CD4-positive, alpha-beta T cell treated with Interleukin-6 at 100 ng/mL for 8 hours (primary cell): ENCODE measurements around the gene MED27.

Source experiments
- DNase-seq: peaks from one replicate; pipeline ENCODE4 v3.0.0-alpha.2; 2020; ENCODE audit warnings: mixed read lengths, low spot score

Gene MED27

DNA sequence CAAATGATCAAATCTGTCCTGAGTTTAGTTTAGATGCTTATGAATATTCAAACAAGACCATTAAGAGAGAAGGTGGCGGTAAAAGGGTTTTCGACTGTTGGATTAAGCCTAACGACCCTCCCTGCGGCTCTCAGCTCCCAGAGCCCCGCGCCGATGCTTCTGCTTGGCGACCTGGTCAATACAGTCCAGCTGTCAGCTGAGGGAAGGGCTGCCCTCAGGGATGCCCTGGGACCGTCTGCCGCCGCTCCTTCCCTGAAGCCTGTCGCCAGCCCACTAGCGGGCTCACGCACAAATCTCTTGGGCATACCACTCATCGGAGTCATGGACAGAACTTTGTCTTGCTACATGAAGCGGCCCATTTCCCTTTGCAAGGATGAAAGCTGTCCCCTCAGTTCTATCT lies 203.2 kb downstream of the MED27 start:
- DNase-seq: no peak

DNA sequence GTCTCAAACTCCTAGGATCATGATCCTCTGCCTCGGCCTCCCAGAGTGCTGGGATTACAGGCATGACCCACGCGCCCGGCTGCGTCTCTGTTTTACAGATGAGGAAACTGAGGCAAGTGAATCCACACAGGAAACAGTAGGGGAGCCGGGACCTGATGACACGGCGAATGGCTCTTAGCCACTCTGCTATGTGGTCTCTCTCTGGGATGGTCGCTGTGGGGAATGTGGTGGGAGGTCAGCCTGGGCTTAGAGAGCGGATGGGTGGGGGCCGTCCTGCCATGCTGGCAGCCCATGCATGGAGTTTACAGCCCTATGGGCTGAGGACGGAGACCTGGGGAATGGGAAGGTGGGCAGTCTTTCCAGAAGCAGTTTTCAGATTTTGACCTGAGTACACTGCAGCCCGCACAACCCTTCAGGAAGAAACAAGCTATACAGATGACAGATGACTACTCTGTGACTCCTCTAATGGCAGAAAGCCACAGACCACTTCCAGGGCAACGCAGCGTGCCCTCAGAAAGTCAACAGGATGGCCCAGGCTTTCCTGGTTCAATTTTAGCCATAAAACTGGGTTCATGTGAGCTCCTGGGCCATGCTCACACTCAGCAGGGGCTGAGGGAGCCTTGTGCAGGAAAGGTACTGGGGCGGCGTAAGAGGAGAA lies 203.7 kb downstream of the MED27 start:
- DNase-seq: no peak

DNA sequence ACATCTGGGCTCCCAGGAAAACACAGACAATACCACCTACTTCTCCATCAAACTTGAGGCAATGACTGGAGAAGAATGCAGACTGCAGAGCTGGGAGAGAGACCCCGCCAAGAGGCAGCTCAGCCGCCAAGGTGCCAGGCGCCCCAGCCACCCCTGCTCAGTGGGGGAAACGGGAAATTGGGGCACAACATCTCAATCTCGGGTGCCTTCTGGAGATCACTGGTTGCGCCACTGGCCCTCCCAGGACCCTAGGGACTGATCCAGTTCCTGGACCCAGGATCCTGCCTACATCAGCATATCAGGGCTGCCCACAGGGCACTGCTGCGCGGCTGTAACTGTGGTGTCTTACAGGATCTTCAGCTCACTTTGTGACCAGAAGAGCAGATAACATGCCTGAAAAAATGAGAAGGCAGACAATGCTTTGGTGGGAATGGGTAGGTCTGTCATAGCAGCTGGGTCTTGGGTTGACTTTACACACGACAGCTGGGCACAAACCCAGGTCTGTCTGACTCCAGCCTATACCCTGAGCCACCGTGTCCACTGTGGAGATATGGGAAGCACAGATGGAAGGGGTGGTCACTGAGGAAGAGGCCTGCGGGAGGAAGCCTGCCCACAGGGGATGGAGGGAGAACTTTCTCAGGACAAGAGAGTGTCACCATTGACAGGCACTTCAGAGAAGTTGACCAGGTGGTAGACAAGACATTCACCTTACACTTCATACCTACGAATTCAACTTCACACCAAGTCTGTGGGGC lies 204.6 kb downstream of the MED27 start:
- DNase-seq: no peak

DNA sequence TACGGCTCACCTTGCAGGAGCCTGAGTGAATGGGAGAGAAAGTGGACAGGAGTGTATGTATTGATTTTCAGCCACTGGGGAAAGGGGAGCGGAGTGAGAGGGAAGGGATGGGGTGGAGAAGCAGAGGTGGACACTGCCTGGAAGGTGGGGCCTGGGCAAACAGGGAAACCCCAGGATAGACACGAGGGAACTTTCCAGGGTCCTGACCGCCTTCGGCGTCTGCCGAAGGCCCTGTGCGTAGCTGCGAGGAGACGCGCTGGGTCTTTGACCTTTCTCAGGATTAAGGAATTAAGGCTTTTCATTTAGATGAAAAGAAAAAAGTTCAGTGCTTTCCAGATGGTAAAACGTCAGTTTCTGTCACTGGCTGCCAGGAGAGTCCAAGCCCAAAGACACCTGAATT lies 205.2 kb downstream of the MED27 start:
- no peak for DNase-seq

DNA sequence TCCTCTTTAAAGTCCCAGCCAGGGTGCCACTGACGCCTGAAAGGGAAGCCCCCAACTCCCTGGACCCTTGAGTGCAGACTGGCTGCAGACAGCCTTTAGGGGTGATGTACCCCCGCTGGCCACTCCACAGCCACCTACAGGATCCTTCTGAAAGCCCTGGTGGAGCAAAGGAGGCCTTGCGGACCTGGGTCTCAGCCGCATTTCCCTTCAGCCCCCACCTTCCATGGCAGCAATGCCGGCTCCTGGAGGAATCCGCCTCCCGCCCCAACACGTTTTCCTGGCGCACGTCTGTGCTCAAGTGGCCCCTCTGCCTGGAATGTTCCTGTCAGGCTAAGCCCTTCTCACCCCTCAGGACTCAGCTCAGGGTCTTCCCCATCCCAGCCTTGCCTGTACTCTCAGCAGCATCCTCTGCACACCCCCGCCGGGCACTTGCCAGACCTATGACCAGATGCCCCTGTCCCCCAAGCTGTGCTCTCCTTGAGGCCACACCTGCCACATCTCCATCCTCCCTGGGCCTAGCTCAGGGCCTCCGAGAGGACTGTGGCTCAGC lies 205.7 kb downstream of the MED27 start:
- no peak for DNase-seq

DNA sequence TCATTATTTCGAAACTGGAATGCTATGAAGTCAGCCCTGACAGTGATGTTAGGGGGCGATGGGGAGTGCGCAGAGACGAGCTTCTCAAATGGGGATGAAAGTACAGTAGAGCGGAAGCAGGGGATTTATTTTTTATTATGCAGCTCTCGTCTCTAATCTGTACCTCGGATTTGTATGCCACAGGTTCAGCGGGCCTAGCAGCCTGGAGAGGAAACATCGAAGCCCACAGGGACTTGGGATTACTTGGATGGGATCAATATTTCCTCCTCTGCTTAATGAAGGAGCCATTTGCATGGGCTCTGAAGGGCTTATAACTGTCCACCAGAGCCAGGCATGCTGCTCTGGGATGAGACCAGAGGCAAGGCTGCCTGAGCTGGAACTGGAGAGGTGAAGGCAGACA lies 206.3 kb downstream of the MED27 start:
- no peak for DNase-seq

DNA sequence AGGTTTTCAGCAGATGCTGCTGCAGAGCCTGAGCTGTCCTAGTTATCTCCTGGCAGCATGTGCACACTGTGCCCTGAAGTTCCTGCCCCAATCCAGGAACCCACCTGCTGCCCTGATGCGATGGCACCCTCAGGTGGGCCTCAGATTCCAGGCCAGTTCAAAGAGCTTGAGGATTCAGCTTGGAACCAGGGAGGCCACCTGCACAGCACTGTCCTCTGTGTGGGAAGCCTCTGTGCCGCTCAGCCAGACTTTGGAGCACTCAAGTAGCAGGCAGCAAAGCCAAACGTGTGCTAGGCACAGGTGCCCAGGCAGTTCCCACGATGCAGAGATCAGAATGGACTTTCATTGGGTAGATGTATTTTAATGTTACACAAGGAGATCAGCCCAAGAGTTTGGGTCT lies 207.0 kb downstream of the MED27 start:
- DNase-seq: no peak

DNA sequence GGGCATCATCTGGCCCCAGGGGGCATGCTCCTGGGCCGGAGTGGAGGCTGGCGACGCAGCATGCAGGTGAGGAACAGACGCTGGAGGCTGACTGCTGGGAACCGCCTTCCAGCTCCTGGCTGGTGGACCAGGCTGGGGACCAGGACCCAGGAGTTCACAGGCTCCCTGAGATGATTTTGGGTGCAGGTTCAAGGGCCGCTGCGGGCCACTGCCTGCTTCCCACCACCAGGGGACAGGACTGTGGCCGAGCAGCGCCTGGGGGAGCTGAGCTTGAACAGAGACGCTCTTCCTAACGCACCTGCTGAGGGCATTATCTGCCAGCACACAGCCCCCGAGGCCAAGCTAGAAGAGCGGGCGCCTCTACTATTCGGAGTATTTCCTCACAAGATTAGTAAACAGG lies 207.7 kb downstream of the MED27 start:
- DNase-seq: no peak

DNA sequence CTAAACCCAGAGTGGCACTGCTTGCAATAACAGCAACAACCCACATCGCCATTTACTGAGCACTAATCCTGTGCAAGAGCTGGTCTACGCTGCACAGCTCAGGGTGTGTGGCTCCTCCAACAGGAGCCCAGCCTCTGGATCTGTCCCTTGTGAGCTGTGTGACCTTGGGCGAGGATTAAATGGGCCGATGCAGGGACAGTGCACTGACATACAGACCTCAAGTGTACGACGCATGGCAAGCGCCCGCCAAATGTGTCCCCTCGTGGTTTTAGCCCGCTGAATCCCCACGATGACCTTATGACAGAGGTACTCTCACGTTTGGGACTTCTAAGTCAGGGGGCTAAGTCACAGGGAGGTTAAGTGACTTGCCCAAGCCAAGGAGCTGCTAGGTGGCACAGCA lies 209.5 kb downstream of the MED27 start:
- no peak for DNase-seq

DNA sequence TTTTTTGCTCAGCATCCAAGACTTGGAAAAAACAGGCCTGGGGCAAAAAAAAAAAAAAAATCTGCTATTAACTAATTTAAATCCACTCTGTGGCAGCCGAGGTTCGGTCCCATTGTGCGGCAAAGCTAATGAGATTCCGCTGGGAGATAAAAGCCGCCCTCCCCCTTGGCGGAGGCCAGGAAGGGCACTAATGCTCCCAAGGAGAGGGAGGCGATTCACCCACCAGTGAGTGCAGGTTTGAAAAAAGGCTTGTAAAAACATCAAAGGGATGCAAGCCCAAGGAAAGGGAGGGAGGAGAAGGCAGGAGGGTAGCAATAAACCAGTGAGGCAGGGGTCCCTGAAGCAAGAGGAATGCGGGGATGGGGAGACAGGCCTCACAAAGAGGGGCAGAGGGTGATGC lies 210.3 kb downstream of the MED27 start:
- no peak for DNase-seq

DNA sequence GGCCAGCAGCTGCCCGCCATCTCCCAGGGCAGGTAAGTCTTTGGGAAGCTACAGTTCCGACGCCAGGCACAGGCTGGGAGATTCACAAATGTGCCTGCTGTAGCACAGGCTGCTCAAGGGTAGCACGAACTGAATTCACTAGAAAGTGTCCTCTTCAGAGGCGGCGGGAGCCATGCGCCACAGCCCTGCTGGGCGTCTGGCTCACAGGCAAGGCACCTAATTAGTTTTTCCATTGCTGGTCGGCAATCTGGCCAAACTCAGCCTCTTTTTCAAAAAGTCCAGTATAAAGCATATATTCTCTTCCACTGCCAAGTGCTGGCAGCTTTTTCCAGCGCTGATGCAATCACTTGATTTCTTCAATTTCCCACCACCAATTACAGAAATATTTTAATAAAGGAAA lies 210.9 kb downstream of the MED27 start:
- DNase-seq: no peak

DNA sequence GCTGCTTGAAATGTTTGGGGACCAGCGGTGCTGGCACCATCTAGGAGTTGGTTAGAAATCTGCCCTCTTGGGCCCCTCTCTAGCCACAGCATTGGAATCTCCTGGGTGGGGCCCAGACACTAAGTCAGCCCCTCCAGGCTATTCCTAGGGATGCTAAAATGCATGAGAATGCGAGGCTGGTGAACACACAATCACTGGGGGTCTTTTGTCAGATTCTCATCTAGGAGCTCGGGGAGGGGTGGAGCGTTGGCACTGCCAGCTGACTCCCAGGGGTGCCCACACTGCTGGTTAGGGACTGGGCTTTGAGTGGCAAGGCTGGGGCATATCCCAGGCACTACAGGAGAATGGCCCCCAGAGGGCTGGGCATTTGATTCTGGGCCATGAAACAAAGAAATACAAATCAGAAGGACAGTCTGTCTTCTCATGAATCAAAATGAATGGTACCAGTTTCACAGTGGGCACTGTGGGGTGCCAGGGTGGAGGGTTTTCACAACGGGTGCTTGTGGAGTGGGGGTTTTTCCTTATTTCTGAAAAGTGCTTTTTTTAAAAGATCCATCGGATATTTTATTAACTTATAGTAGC lies 212.0 kb downstream of the MED27 start:
- DNase-seq: no peak

DNA sequence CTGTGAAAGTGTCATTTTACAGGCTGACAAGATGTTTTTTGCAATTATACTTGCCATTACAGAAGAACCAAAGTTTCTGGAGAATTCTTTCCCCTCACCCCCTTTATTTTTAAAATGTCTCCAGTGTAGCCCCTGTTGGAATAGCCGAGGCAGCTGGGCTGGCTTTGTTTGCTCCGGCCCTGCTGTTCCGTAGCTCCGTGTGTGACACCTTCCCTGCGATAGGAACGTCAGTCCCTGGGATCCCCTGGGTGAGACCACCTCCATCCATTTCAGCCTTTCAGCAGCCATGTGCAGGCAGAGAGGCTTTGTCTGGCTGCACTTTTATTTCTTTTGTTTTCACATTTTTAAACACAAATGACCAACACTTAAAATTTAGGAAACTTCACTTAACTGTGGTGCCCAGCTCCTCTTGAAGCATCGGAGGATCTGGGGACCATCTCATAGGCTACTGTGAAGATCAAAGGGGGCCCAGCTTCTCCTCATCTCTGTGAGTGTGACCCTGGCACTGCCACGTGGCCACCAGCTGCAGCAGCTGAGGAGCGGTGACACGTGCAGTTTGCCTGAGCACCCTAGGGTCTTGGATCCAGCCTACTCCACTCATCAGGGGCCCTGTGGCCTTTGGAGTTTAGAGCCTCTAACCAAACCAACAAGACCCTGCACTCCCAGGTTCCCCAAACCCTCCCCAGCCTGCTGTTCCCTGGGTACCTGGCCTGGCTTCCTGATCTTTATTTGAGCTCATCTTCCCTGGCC lies 214.0 kb downstream of the MED27 start:
- DNase-seq: no peak

DNA sequence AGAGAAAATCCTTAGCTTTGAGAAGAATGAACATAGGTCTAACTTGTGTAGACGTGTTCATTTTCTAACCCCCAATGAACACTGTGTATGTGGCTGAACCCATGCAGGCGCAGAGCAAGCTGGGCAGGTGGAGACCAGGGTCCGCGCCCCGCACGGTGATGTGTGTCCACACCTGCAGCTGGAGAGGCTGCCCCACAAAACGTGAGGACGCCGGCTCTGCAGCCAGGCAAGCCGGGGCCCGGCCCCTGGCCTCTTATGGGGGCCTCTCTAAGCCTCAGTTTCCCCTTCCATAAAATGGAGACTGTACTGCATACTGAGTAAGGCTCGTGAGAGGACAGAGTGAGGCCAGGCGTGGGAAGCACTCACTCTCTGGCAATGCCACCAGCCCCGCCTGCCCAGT lies 215.1 kb downstream of the MED27 start:
- DNase-seq: no peak

DNA sequence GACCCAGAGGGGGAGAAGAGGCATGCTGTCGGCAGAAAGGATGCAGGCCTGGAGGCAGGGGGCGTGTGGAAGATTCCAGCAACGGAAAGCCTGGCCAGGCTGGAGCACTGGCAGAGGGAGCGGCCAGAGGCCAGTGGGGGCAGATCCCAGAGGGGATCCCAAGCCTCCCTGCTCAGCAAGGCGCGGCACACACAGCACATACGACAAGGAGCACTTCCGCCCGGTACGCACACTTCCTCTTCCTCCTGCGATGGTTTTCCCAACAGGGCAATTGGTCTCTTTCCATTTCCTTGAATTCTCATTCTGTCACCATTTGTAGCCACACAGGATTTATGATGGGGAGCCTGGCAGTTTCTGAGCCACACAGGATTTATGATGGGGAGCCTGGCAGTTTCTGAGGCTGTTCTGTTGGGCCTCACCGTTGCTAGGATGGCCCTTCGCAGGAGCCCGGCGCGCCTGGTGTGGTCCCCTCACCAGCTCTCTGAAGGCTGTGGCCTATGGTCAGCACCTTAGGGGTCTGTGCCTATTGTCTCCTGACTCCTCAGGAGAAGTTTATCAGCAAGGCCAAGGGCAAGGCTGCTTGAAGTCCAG lies 216.3 kb downstream of the MED27 start:
- no peak for DNase-seq

DNA sequence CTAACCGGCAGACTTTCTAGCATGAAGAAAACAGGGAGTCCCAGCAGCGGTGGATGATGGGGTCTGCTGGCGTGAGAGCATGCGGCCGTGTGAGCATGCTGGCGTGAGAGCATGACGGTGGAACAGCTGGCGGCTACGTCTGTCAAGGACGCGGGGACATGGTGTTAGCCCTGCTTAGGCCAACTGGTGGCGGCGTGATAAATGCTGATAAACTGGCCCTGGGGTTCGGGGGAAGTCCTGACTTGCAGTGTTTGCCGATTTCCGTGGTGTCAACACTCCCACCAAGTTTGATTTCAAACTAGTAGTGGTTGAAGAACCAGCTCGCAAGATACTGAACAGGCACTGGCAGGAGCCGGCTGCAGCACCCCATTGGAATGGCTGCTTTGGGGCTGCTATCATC lies 217.4 kb downstream of the MED27 start:
- no peak for DNase-seq

DNA sequence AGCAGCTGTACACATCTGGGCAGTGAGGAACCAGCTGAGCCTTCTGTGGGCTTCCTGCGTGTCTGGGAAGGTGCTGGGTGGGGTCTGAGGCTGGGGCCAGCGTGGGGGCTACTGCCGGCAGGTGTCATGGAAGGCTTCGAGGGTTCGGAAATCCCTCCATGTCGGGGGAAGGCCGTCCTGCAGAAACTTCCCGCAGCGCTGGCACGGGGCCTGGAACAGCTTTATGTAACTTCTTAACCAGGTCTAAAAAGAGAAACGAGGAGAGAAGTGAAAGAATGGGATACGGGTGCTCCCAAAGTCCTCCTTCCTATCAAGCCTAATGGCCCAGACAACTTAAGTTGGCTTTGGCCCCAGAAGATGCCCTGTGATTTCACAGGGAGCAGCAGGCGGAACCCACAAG lies 219.2 kb downstream of the MED27 start:
- DNase-seq: no peak

DNA sequence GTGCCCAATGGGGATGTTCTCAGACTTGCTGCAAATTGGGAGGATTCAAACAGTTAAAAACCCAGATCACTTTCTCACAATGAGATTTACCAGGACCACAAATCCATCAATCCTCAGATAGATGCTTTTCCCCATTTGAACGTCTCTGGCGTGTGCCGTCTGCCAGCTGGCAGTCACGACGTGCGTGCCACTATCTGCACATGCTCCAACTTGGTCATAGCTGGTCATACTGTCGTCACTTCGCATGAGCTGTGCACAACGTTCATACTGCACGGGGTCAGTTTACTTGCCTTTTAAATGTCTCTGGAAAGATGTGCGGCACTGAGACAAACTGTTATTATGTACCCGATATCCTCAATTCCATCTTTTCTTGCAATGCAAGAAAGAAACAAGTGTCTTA lies 221.5 kb downstream of the MED27 start:
- no peak for DNase-seq

DNA sequence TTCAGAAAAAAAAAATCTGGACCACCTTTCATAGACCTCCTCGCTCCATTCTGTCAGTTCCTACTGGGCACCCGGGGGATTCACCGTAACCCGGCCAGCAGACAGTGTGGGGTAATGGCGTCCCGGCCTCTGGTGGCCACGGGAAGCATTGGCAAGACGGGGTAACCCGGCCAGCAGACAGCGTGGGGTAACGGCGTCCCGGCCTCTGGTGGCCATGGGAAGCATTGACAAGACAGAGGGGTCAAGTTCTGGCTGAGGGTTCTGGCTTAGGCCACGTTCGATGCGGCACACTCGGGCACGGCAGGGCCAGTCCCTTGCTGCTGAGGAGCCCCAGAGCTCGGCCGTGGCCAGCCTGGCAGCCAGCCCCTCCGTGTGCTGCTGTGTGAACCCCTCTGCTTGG lies 223.6 kb downstream of the MED27 start:
- no peak for DNase-seq

DNA sequence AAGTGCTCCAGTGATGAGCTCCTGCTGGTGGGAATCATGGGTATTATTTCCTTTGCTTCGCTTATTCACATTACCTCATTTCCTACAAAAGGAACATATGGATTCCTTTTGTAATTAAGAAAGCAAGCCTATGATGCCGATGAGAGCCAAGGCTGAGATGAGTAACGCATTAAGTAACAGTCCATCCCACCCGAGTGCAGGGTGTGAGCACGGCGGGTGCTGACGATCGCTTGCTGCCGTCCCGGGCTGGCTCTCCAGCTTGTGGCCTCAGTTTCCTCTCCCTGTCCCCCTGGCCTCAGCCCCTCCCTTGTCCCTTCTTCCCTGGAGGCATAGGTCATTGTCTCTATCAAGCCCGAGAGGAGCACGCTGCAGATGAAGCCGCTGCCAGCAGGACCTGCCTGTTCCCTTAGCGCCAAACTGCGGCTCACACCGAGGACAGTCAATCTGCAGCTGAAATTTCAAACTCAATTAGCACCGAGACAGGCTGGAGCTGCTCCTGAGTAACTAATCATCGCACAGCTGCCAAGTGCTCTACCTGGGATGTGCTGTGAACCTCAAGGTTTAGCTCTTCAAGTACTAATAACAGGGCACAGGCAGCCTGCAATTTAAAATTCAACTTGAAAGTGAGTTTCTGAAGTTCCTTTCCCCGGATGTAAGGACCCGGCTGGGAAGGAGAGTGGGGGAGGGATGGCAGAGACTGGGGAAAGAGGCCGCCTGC lies 224.6 kb downstream of the MED27 start:
- no peak for DNase-seq

DNA sequence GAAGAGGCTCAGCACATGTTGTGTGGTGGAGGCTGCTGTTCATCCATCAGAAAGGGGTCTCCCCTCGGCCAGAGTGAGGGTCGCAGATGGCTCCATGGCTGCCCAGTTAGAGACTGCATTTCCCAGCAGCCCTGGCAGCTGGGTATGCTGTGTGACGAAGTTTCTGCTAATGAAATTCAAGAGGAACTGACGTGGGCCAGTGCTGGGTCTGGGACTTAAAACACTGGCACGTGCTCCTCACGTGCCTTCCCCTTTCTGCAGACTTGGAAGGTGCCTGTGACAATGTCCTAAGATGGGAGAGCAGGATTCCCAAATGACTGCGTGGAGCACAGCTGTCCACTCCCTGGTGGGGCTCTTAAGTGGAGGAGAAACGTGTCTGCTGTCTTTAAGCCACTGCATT lies 225.3 kb downstream of the MED27 start:
- no peak for DNase-seq

DNA sequence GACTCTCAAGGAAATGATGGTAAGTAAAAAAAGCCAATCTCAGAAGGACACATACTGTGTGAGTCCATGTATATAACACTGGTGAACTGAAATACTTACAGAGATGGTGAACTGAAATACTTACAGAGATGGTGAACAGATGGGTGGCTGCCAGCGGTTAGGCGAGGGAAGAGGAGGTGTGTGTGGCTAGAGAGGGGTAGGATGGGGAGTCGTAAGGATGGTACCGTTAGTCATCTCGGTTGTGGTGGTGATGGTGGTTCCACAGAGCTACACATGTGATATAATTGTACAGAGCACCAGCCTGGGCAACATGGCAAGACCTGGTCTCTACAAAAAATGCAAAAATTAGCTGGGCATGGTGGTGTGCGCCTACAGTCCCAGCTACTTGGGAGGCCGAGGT lies 226.2 kb downstream of the MED27 start:
- DNase-seq: no peak
